ENCODE measurements around the gene SLC12A8. TPM values are rescaled to one million over a fixed set of nuclear protein-coding genes. Genes with fewer than 3 reads are reported as not detected.

SLC12A8 gene
- total RNA-seq, 1 donor from 2014 or later: 3.0 TPM

DNA sequence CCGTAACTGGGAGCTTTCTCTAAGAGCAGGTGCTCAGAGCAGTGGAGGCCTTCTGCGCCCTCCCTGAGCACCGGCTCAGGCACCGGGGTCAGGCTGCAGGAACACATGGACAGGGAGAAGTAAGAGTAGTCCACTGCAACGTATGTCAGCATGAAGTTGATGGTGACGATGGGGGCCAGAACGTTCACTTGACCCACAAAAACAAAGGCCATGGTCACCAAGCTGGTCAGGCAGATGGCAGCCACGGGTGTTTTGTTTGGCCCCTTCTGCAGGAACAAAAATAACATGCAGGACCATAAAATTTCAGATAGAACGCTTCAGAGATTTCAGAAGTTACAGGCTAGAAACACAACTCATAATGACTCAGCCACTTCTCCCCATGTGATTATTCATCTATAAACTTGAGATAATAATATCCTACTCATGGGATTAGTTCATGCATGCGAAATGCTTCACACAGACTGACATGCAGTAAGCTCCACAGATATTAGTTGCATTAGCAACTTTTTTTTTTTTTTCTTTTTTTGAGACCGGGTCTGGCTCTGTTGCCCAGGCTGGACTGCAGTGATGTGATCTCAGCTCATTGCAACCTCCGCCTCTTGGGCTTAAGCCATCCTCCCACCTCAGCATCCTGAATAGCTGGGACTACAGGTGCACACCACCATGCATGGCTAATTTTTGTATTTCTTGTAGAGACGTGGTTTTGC is 104.5 kb downstream of the SLC12A8 start:
- TF ChIP-seq, protein P1, sequence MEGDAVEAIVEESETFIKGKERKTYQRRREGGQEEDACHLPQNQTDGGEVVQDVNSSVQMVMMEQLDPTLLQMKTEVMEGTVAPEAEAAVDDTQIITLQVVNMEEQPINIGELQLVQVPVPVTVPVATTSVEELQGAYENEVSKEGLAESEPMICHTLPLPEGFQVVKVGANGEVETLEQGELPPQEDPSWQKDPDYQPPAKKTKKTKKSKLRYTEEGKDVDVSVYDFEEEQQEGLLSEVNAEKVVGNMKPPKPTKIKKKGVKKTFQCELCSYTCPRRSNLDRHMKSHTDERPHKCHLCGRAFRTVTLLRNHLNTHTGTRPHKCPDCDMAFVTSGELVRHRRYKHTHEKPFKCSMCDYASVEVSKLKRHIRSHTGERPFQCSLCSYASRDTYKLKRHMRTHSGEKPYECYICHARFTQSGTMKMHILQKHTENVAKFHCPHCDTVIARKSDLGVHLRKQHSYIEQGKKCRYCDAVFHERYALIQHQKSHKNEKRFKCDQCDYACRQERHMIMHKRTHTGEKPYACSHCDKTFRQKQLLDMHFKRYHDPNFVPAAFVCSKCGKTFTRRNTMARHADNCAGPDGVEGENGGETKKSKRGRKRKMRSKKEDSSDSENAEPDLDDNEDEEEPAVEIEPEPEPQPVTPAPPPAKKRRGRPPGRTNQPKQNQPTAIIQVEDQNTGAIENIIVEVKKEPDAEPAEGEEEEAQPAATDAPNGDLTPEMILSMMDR (IDR thresholded peaks at IDR 0.05): no peak
- Mint-ChIP-seq H3K9me3 (ENCODE audit: unreplicated experiment) (peaks cover 11% of the 10 kb centered on the region), H3K27ac (ENCODE audit: unreplicated experiment) (peak overlapping the region; percentile 82), H3K36me3 (ENCODE audit: unreplicated experiment) (peaks cover 2% of the 10 kb centered on the region), H3K4me3 (ENCODE audit: unreplicated experiment) (no peak overlapping the region), H3K4me1 (ENCODE audit: unreplicated experiment) (peaks cover 46% of the 10 kb centered on the region), H3K27me3 (ENCODE audit: unreplicated experiment) (no peaks in the 10 kb centered on the region)
- peak; percentile 34 for DNase-seq (ENCODE audit: extremely low spot score, unreplicated experiment)

DNA sequence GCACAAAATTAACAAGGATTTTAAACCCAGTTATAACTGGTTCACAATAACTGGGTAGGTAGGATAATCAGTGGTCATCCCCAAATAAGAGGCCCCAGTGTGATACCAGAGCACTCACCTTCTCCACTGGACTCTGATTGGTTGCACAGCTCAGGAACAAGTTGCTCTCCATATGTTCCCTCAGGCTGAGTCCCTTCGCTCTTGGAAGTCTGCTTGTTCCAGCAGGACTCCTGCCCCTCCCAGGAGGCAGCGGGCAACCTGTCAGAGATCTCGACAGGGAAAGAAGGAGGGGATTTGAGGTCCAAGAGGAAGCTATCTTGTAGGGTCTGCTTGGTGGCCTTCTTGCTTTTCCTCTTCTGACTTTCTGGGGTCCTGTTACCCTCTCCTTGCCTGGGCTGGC is 105.2 kb downstream of the SLC12A8 start:
- H3K27me3 Mint-ChIP-seq (ENCODE audit: unreplicated experiment): no peaks in the 10 kb centered on the region
- TF ChIP-seq, protein P1 (IDR thresholded peaks at IDR 0.05): no peak
- H3K36me3 Mint-ChIP-seq (ENCODE audit: unreplicated experiment): peaks cover 2% of the 10 kb centered on the region
- H3K9me3 Mint-ChIP-seq (ENCODE audit: unreplicated experiment): peaks cover 11% of the 10 kb centered on the region
- peak; percentile 75 for DNase-seq (ENCODE audit: extremely low spot score, unreplicated experiment)
- H3K27ac Mint-ChIP-seq (ENCODE audit: unreplicated experiment): peak overlapping the region; percentile 82
- peaks cover 43% of the 10 kb centered on the region for H3K4me1 Mint-ChIP-seq (ENCODE audit: unreplicated experiment)
- H3K4me3 Mint-ChIP-seq (ENCODE audit: unreplicated experiment): no peak overlapping the region

DNA sequence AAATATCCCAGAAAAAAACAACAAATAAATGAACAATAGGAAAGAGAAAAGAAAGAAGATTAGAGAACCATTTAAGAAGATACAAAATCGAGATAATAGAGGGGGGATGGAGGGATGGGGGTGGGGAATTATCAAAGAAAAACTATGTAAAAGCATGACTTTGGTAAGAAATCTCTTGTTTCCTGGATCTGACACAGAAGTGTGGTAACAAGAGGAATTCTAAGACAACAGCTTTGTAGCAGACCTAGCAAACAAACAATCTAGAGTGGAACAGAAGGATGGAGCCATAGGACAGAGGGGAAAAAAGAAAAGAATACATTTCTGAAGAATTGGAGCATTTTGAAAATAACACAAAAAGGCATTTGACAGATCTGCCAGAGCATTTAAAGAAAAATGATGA is 107.4 kb downstream of the SLC12A8 start:
- TF ChIP-seq, protein P1 (IDR thresholded peaks at IDR 0.05): no peak
- H3K4me1 Mint-ChIP-seq (ENCODE audit: unreplicated experiment): peaks cover 28% of the 10 kb centered on the region
- H3K27ac Mint-ChIP-seq (ENCODE audit: unreplicated experiment): no peak overlapping the region
- no peak overlapping the region for H3K4me3 Mint-ChIP-seq (ENCODE audit: unreplicated experiment)
- peaks cover 11% of the 10 kb centered on the region for H3K9me3 Mint-ChIP-seq (ENCODE audit: unreplicated experiment)
- H3K36me3 Mint-ChIP-seq (ENCODE audit: unreplicated experiment): peaks cover 2% of the 10 kb centered on the region
- no peaks in the 10 kb centered on the region for H3K27me3 Mint-ChIP-seq (ENCODE audit: unreplicated experiment)
- no peak for DNase-seq (ENCODE audit: extremely low spot score, unreplicated experiment)

DNA sequence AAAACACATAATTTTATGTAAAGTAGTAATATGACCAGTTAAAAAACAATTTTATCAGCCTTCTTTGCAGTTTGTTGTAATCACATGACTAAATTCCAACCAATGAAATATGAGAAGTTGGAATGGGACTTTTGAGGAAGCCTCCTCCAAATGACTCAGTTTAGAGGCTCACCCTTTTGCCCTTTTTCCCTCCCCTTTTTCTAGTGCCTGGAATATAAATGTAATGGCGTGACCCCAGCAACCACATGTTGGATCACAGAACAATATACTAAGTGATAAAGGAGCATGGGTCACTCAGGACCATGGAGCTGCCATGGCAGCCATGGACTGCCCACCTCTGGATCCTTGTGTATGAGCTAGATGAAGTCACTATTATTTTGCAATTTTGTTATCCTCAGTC is 107.9 kb downstream of the SLC12A8 start:
- Mint-ChIP-seq H3K4me3 (ENCODE audit: unreplicated experiment) (no peak overlapping the region), H3K27me3 (ENCODE audit: unreplicated experiment) (no peaks in the 10 kb centered on the region), H3K4me1 (ENCODE audit: unreplicated experiment) (peaks cover 23% of the 10 kb centered on the region), H3K27ac (ENCODE audit: unreplicated experiment) (no peak overlapping the region), H3K9me3 (ENCODE audit: unreplicated experiment) (peaks cover 15% of the 10 kb centered on the region), H3K36me3 (ENCODE audit: unreplicated experiment) (peaks cover 2% of the 10 kb centered on the region)
- TF ChIP-seq, protein P1 (IDR thresholded peaks at IDR 0.05): no peak
- no peak for DNase-seq (ENCODE audit: extremely low spot score, unreplicated experiment)

DNA sequence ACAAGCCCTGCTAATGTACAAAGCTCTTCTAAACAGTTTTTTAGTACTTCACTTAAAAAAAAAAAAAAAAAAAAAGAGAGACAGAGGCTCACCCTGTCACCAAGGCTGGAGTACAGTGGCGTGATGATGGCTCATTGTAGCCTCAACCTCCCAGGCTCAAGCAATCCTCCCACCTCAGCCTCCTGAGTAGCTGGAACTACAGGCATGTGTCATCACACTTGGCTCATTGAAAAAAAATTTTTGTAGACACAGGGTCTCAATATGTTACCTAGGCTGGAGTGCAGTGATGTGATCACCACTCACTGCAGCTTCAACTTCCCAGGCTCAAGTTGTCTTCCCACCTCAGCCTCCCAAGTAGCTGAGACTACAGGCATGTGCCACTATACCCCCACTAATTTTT is 109.1 kb downstream of the SLC12A8 start:
- no peak overlapping the region for H3K27ac Mint-ChIP-seq (ENCODE audit: unreplicated experiment)
- peaks cover 15% of the 10 kb centered on the region for H3K9me3 Mint-ChIP-seq (ENCODE audit: unreplicated experiment)
- TF ChIP-seq, protein P1 (IDR thresholded peaks at IDR 0.05): no peak
- DNase-seq (ENCODE audit: extremely low spot score, unreplicated experiment): no peak
- H3K4me1 Mint-ChIP-seq (ENCODE audit: unreplicated experiment): peaks cover 16% of the 10 kb centered on the region
- H3K27me3 Mint-ChIP-seq (ENCODE audit: unreplicated experiment): no peaks in the 10 kb centered on the region
- H3K36me3 Mint-ChIP-seq (ENCODE audit: unreplicated experiment): peaks cover 2% of the 10 kb centered on the region
- no peak overlapping the region for H3K4me3 Mint-ChIP-seq (ENCODE audit: unreplicated experiment)

Measured in osteocyte (in vitro differentiated cells).